Measurements from ENCODE around the gene TBC1D2.

DNA sequence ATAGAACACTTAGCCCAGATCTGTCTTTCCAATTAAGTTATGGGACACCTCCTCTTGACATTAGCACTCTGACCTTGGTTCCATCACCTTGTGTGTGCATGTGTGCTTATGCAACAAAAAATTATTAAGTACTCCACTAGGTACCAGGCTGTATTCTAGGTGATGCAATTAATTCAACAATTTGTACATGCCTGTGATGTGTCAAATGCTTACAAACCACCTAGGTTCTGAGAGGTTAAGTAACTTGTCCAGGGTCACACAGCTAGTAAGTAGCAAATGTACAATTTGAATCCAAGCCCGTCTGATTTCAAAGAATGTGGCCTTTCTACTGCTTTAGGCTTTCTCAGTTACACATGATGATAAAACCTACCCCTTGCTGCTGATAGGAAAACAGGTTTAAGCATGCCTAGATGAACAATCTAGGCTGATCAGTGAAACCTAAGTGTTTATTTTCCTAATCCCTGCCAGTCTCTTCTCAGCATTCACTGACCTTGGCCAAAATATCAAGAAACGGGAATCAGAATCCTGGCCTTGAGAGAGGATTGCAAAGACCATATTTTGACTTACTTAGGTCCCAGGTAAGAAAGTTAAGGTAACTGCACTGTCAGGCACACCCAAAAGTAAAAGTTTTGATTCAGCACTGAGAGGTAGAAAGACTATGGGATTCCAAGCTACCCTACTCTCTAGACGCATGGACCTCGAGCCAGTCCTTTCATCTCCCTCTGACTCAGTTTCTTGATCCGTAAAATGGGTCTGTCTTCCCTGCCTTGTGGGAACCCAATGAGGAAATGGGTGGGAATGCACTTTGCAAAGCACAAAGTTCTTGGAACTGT is 1.0 kb downstream of the TBC1D2 start:
- TF ChIP-seq POLR2A (IDR thresholded peaks at IDR 0.05; ENCODE audit: extremely low read depth, insufficient read length): no peak
- TF ChIP-seq, protein P1, sequence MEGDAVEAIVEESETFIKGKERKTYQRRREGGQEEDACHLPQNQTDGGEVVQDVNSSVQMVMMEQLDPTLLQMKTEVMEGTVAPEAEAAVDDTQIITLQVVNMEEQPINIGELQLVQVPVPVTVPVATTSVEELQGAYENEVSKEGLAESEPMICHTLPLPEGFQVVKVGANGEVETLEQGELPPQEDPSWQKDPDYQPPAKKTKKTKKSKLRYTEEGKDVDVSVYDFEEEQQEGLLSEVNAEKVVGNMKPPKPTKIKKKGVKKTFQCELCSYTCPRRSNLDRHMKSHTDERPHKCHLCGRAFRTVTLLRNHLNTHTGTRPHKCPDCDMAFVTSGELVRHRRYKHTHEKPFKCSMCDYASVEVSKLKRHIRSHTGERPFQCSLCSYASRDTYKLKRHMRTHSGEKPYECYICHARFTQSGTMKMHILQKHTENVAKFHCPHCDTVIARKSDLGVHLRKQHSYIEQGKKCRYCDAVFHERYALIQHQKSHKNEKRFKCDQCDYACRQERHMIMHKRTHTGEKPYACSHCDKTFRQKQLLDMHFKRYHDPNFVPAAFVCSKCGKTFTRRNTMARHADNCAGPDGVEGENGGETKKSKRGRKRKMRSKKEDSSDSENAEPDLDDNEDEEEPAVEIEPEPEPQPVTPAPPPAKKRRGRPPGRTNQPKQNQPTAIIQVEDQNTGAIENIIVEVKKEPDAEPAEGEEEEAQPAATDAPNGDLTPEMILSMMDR (IDR thresholded peaks at IDR 0.05; ENCODE audit: low read depth, low read length): no peak

Measured in NB4 (cell line).